ENCODE measurements around the gene EHBP1. TPM values are rescaled to one million over a fixed set of nuclear protein-coding genes. Genes with fewer than 3 reads are reported as not detected.
"Not testable (repeated sequence)": the region's sequence is repeated elsewhere in the genome, so short reads cannot be mapped to it uniquely, and the experiment has no call there.

Gene EHBP1
- total RNA-seq, 1 donor from 2014 or later: 25.6 TPM

GRCh38 chr2:63064197-63064596 is 358.7 kb downstream of the EHBP1 start:
- H3K36me3 Mint-ChIP-seq (ENCODE audit: low read depth): peaks cover 3% of the 10 kb centered on the region
- intact Hi-C loops (cut with micrococcal nuclease): no loop called here
- DNase-seq (ENCODE audit: low spot score): no peak

GRCh38 chr2:63064661-63065060 is 359.1 kb downstream of the EHBP1 start:
- H3K36me3 Mint-ChIP-seq (ENCODE audit: low read depth): peaks cover 3% of the 10 kb centered on the region
- DNase-seq (ENCODE audit: low spot score): no peak
- H3K9me3 Mint-ChIP-seq: no peaks in the 10 kb centered on the region
- H3K27ac Mint-ChIP-seq: no peak overlapping the region
- peaks cover 60% of the 10 kb centered on the region for H3K27me3 Mint-ChIP-seq (ENCODE audit: low read depth)
- intact Hi-C loops (cut with micrococcal nuclease): no loop called here
- no peak overlapping the region for H3K4me3 Mint-ChIP-seq (ENCODE audit: low read depth)
- H3K4me1 Mint-ChIP-seq (ENCODE audit: low read depth): peaks cover 5% of the 10 kb centered on the region

More at GRCh38 chr2:63064197-63064596, 358.7 kb downstream of the EHBP1 start:
- no peak overlapping the region for H3K4me3 Mint-ChIP-seq (ENCODE audit: low read depth)
- no peaks in the 10 kb centered on the region for H3K9me3 Mint-ChIP-seq
- peaks cover 5% of the 10 kb centered on the region for H3K4me1 Mint-ChIP-seq (ENCODE audit: low read depth)
- H3K27ac Mint-ChIP-seq: no peak overlapping the region
- peaks cover 60% of the 10 kb centered on the region for H3K27me3 Mint-ChIP-seq (ENCODE audit: low read depth)

- Mint-ChIP-seq H3K4me3 (ENCODE audit: low read depth) (no peak overlapping the region), H3K27me3 (ENCODE audit: low read depth) (peaks cover 50% of the 10 kb centered on the region), H3K9me3 (no peaks in the 10 kb centered on the region), H3K36me3 (ENCODE audit: low read depth) (no peaks in the 10 kb centered on the region), H3K4me1 (ENCODE audit: low read depth) (no peaks in the 10 kb centered on the region), H3K27ac (no peak overlapping the region)
- no peak for DNase-seq (ENCODE audit: low spot score)
- intact Hi-C loops (cut with micrococcal nuclease): no loop called here
Measured at GRCh38 chr2:63066265-63066664, 360.8 kb downstream of the EHBP1 start.

GRCh38 chr2:63066838-63067237 is 361.3 kb downstream of the EHBP1 start:
- no peaks in the 10 kb centered on the region for H3K4me1 Mint-ChIP-seq (ENCODE audit: low read depth)
- H3K27me3 Mint-ChIP-seq (ENCODE audit: low read depth): peaks cover 46% of the 10 kb centered on the region
- H3K27ac Mint-ChIP-seq: no peak overlapping the region
- intact Hi-C loops (cut with micrococcal nuclease): no loop called here
- no peak overlapping the region for H3K4me3 Mint-ChIP-seq (ENCODE audit: low read depth)
- H3K9me3 Mint-ChIP-seq: no peaks in the 10 kb centered on the region
- H3K36me3 Mint-ChIP-seq (ENCODE audit: low read depth): no peaks in the 10 kb centered on the region
- DNase-seq (ENCODE audit: low spot score): no peak

- Mint-ChIP-seq H3K36me3 (ENCODE audit: low read depth) (no peaks in the 10 kb centered on the region), H3K27me3 (ENCODE audit: low read depth) (peaks cover 14% of the 10 kb centered on the region), H3K9me3 (no peaks in the 10 kb centered on the region), H3K27ac (no peak overlapping the region), H3K4me1 (ENCODE audit: low read depth) (no peaks in the 10 kb centered on the region), H3K4me3 (ENCODE audit: low read depth) (no peak overlapping the region)
- no peak for DNase-seq (ENCODE audit: low spot score)
- intact Hi-C loops (cut with micrococcal nuclease): no loop called here
Measured at GRCh38 chr2:63071664-63072063, 366.2 kb downstream of the EHBP1 start.

- Mint-ChIP-seq H3K27me3 (ENCODE audit: low read depth) (peaks cover 4% of the 10 kb centered on the region), H3K4me1 (ENCODE audit: low read depth) (peaks cover 4% of the 10 kb centered on the region), H3K4me3 (ENCODE audit: low read depth) (no peak overlapping the region), H3K36me3 (ENCODE audit: low read depth) (no peaks in the 10 kb centered on the region), H3K27ac (no peak overlapping the region), H3K9me3 (no peaks in the 10 kb centered on the region)
- DNase-seq (ENCODE audit: low spot score): no peak
- intact Hi-C loops (cut with micrococcal nuclease): no loop called here
Measured at GRCh38 chr2:63073994-63074393, 368.5 kb downstream of the EHBP1 start.

GRCh38 chr2:63074399-63074798 is 368.9 kb downstream of the EHBP1 start:
- H3K4me3 Mint-ChIP-seq (ENCODE audit: low read depth); H3K4me1 Mint-ChIP-seq (ENCODE audit: low read depth); H3K27ac Mint-ChIP-seq; H3K9me3 Mint-ChIP-seq; H3K36me3 Mint-ChIP-seq (ENCODE audit: low read depth); H3K27me3 Mint-ChIP-seq (ENCODE audit: low read depth); DNase-seq (ENCODE audit: low spot score); intact Hi-C loops (cut with micrococcal nuclease): not testable (repeated sequence)

GRCh38 chr2:63078852-63079606 is 373.5 kb downstream of the EHBP1 start:
- no peak overlapping the region for H3K27ac Mint-ChIP-seq
- no peak overlapping the region for H3K4me3 Mint-ChIP-seq (ENCODE audit: low read depth)
- intact Hi-C loops (cut with micrococcal nuclease): no loop called here
- no peak for DNase-seq (ENCODE audit: low spot score)
- H3K27me3 Mint-ChIP-seq (ENCODE audit: low read depth): peaks cover 6% of the 10 kb centered on the region
- no peaks in the 10 kb centered on the region for H3K36me3 Mint-ChIP-seq (ENCODE audit: low read depth)
- H3K4me1 Mint-ChIP-seq (ENCODE audit: low read depth): peaks cover 4% of the 10 kb centered on the region
- H3K9me3 Mint-ChIP-seq: no peaks in the 10 kb centered on the region

GRCh38 chr2:63081404-63081803 is 375.9 kb downstream of the EHBP1 start:
- Mint-ChIP-seq H3K4me3 (ENCODE audit: low read depth) (no peak overlapping the region), H3K9me3 (no peaks in the 10 kb centered on the region), H3K27ac (no peak overlapping the region), H3K4me1 (ENCODE audit: low read depth) (peaks cover 4% of the 10 kb centered on the region), H3K36me3 (ENCODE audit: low read depth) (no peaks in the 10 kb centered on the region), H3K27me3 (ENCODE audit: low read depth) (peaks cover 5% of the 10 kb centered on the region)
- no peak for DNase-seq (ENCODE audit: low spot score)
- intact Hi-C loops (cut with micrococcal nuclease): no loop called here

GRCh38 chr2:63086687-63087086 is 381.2 kb downstream of the EHBP1 start:
- intact Hi-C loops (cut with micrococcal nuclease): no loop called here
- Mint-ChIP-seq H3K36me3 (ENCODE audit: low read depth) (no peaks in the 10 kb centered on the region), H3K4me3 (ENCODE audit: low read depth) (no peak overlapping the region), H3K27ac (no peak overlapping the region), H3K4me1 (ENCODE audit: low read depth) (no peaks in the 10 kb centered on the region), H3K9me3 (no peaks in the 10 kb centered on the region), H3K27me3 (ENCODE audit: low read depth) (no peaks in the 10 kb centered on the region)
- no peak for DNase-seq (ENCODE audit: low spot score)

- Mint-ChIP-seq H3K4me1 (ENCODE audit: low read depth) (no peaks in the 10 kb centered on the region), H3K9me3 (no peaks in the 10 kb centered on the region)
Measured at GRCh38 chr2:63092401-63092800, 386.9 kb downstream of the EHBP1 start.

GRCh38 chr2:63092857-63093256 is 387.3 kb downstream of the EHBP1 start:
- no peaks in the 10 kb centered on the region for H3K9me3 Mint-ChIP-seq
- DNase-seq (ENCODE audit: low spot score): no peak
- H3K36me3 Mint-ChIP-seq (ENCODE audit: low read depth): no peaks in the 10 kb centered on the region
- no peaks in the 10 kb centered on the region for H3K4me1 Mint-ChIP-seq (ENCODE audit: low read depth)
- intact Hi-C loops (cut with micrococcal nuclease): no loop called here
- no peaks in the 10 kb centered on the region for H3K27me3 Mint-ChIP-seq (ENCODE audit: low read depth)
- H3K4me3 Mint-ChIP-seq (ENCODE audit: low read depth): no peak overlapping the region
- H3K27ac Mint-ChIP-seq: no peak overlapping the region

More at GRCh38 chr2:63092401-63092800, 386.9 kb downstream of the EHBP1 start:
- no peak for DNase-seq (ENCODE audit: low spot score)
- H3K27ac Mint-ChIP-seq: no peak overlapping the region
- no peak overlapping the region for H3K4me3 Mint-ChIP-seq (ENCODE audit: low read depth)
- H3K27me3 Mint-ChIP-seq (ENCODE audit: low read depth): no peaks in the 10 kb centered on the region
- H3K36me3 Mint-ChIP-seq (ENCODE audit: low read depth): no peaks in the 10 kb centered on the region
- intact Hi-C loops (cut with micrococcal nuclease): no loop called here

GRCh38 chr2:63093502-63093901 is 388.0 kb downstream of the EHBP1 start:
- no peak overlapping the region for H3K27ac Mint-ChIP-seq
- intact Hi-C loops (cut with micrococcal nuclease): no loop called here
- H3K36me3 Mint-ChIP-seq (ENCODE audit: low read depth): no peaks in the 10 kb centered on the region
- no peaks in the 10 kb centered on the region for H3K27me3 Mint-ChIP-seq (ENCODE audit: low read depth)
- no peak overlapping the region for H3K4me3 Mint-ChIP-seq (ENCODE audit: low read depth)
- no peaks in the 10 kb centered on the region for H3K9me3 Mint-ChIP-seq
- H3K4me1 Mint-ChIP-seq (ENCODE audit: low read depth): no peaks in the 10 kb centered on the region
- no peak for DNase-seq (ENCODE audit: low spot score)

All from activated T-helper 2 cell treated with anti-CD3 and anti-CD28 coated beads, Interferon-gamma antibody, Interleukin-2, Interleukin-4, amounts not matched to agents 10 μg/mL and 5 μg/mL and 100 μg/mL, durations not matched to agents 14 hours and 24 hours and 36 hours (primary cell).